ENCODE data around the gene ZNF296. TPM values are rescaled to one million over a fixed set of nuclear protein-coding genes. Genes with fewer than 3 reads are reported as not detected.
"Not testable (repeated sequence)": the region's sequence is repeated elsewhere in the genome, so short reads cannot be mapped to it uniquely, and the experiment has no call there.

The ZNF296 gene
- total RNA-seq, 1 donor from 2014 or later = 1.0 TPM

- no peaks in the 10 kb centered on the region for H3K36me3 ChIP-seq (ENCODE audit: control insufficient read depth, insufficient read depth, low read length)
- no peak overlapping the region for H3K4me3 ChIP-seq (ENCODE audit: low read depth, low read length)
- no peak for TF ChIP-seq CTCF (IDR thresholded peaks at IDR 0.05; ENCODE audit: insufficient read depth, low read length, poor library complexity, severe bottlenecking)
Measured at GRCh38 chr19:45121827-45122345, 45.6 kb upstream of the ZNF296 start.

GRCh38 chr19:45119582-45119981 lies 43.3 kb upstream of the ZNF296 start:
- TF ChIP-seq CTCF (IDR thresholded peaks at IDR 0.05; ENCODE audit: insufficient read depth, low read length, poor library complexity, severe bottlenecking) = no peak

More at GRCh38 chr19:45121827-45122345, 45.6 kb upstream of the ZNF296 start:
- no peak for DNase-seq (ENCODE audit: low read depth)
- no peaks in the 10 kb centered on the region for H3K27me3 ChIP-seq (ENCODE audit: control insufficient read depth, insufficient read depth, low read length)

GRCh38 chr19:45118591-45119355 lies 42.5 kb upstream of the ZNF296 start:
- H3K4me3 ChIP-seq (ENCODE audit: low read depth, low read length); DNase-seq (ENCODE audit: low read depth); H3K27me3 ChIP-seq (ENCODE audit: control insufficient read depth, insufficient read depth, low read length); H3K36me3 ChIP-seq (ENCODE audit: control insufficient read depth, insufficient read depth, low read length): not testable (repeated sequence)

More at GRCh38 chr19:45119582-45119981, 43.3 kb upstream of the ZNF296 start:
- Histone ChIP-seq H3K4me3 (ENCODE audit: low read depth, low read length) (no peak overlapping the region), H3K27me3 (ENCODE audit: control insufficient read depth, insufficient read depth, low read length) (no peaks in the 10 kb centered on the region), H3K36me3 (ENCODE audit: control insufficient read depth, insufficient read depth, low read length) (no peaks in the 10 kb centered on the region)
- no peak for DNase-seq (ENCODE audit: low read depth)

GRCh38 chr19:45118106-45118505 lies 41.8 kb upstream of the ZNF296 start:
- TF ChIP-seq CTCF (IDR thresholded peaks at IDR 0.05; ENCODE audit: insufficient read depth, low read length, poor library complexity, severe bottlenecking) = no peak
- no peak for DNase-seq (ENCODE audit: low read depth)
- no peak overlapping the region for H3K4me3 ChIP-seq (ENCODE audit: low read depth, low read length)
- no peaks in the 10 kb centered on the region for H3K36me3 ChIP-seq (ENCODE audit: control insufficient read depth, insufficient read depth, low read length)
- H3K27me3 ChIP-seq (ENCODE audit: control insufficient read depth, insufficient read depth, low read length) = no peaks in the 10 kb centered on the region

GRCh38 chr19:45117671-45118070 lies 41.4 kb upstream of the ZNF296 start:
- no peak for DNase-seq (ENCODE audit: low read depth)

GRCh38 chr19:45117167-45117594 lies 40.9 kb upstream of the ZNF296 start:
- no peak overlapping the region for H3K4me3 ChIP-seq (ENCODE audit: low read depth, low read length)
- no peaks in the 10 kb centered on the region for H3K36me3 ChIP-seq (ENCODE audit: control insufficient read depth, insufficient read depth, low read length)
- no peak for DNase-seq (ENCODE audit: low read depth)
- H3K27me3 ChIP-seq (ENCODE audit: control insufficient read depth, insufficient read depth, low read length) = no peaks in the 10 kb centered on the region
- no peak for TF ChIP-seq CTCF (IDR thresholded peaks at IDR 0.05; ENCODE audit: insufficient read depth, low read length, poor library complexity, severe bottlenecking)

More at GRCh38 chr19:45117671-45118070, 41.4 kb upstream of the ZNF296 start:
- TF ChIP-seq CTCF (IDR thresholded peaks at IDR 0.05; ENCODE audit: insufficient read depth, low read length, poor library complexity, severe bottlenecking) = no peak
- no peak overlapping the region for H3K4me3 ChIP-seq (ENCODE audit: low read depth, low read length)
- H3K36me3 ChIP-seq (ENCODE audit: control insufficient read depth, insufficient read depth, low read length) = no peaks in the 10 kb centered on the region
- no peaks in the 10 kb centered on the region for H3K27me3 ChIP-seq (ENCODE audit: control insufficient read depth, insufficient read depth, low read length)
